ENCODE data around the gene RHOJ.

DNA sequence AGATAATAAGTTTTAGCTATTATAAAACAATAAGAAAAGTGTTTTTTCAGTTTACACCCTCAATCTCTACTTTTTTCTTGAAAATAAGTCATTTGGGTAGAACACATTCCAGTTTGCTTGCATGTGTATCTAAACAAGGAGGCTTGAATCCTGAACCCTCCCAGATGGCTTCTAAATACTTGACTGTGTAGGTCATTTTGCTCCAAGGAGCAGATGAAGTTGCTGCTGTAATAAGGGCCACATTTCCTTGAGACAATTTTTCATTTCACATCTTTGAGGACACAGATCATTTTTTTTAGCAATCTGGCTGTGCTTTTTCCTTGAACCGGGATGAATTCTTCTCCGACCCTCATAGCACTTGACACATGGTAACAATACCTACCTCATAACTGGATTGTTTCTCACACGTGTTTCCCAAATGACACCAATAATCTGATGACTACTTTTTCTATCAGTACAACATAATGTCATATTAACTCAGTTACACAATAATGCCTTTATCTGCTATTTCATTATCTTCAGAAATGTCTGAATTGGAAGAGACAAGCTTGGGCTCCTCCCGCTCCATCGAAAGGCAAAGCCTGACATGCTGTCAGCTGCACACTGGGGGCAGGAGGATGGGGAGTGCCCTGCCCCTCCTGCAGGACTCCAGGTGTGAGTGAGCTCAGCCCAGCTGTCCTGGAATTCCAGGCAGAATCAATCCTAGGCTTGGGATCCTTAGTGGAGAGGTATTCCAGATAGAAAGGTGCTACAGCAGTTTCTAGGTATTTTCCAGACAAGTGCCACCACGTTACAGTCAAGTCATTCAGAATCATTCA is 83.6 kb downstream of the RHOJ start:
- TF ChIP-seq, protein P1, sequence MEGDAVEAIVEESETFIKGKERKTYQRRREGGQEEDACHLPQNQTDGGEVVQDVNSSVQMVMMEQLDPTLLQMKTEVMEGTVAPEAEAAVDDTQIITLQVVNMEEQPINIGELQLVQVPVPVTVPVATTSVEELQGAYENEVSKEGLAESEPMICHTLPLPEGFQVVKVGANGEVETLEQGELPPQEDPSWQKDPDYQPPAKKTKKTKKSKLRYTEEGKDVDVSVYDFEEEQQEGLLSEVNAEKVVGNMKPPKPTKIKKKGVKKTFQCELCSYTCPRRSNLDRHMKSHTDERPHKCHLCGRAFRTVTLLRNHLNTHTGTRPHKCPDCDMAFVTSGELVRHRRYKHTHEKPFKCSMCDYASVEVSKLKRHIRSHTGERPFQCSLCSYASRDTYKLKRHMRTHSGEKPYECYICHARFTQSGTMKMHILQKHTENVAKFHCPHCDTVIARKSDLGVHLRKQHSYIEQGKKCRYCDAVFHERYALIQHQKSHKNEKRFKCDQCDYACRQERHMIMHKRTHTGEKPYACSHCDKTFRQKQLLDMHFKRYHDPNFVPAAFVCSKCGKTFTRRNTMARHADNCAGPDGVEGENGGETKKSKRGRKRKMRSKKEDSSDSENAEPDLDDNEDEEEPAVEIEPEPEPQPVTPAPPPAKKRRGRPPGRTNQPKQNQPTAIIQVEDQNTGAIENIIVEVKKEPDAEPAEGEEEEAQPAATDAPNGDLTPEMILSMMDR (conservative IDR thresholded peaks at IDR 0.05; ENCODE audit: low read depth, low read length) = no peak
- TF ChIP-seq EZH2 (IDR thresholded peaks at IDR 0.05; ENCODE audit: borderline replicate concordance, low read depth, low read length, poor library complexity, severe bottlenecking) = no peak
